Muscle layer of colon (tissue), 2 donors: ENCODE results near the gene AK8.

Experiments used
- H3K27ac ChIP-seq: one replicate; pipeline ENCODE4 v1.7.0; 2013; ENCODE audit warnings: low read depth, mild to moderate bottlenecking, low read length, moderate library complexity
- H3K27me3 ChIP-seq, 2 donors: one replicate each; pipeline ENCODE4 v1.7.0; 2013; ENCODE audit warnings: low read length in 2 of 2, mild to moderate bottlenecking in 2 of 2; ENCODE audit not compliant: insufficient read depth in 2 of 2, control insufficient read depth in 1 of 2
- H3K36me3 ChIP-seq: one replicate; pipeline ENCODE4 v1.7.0; 2013; ENCODE audit warnings: mild to moderate bottlenecking, low read length; ENCODE audit not compliant: insufficient read depth
- H3K4me1 ChIP-seq: one replicate; pipeline ENCODE4 v1.7.0; 2013; ENCODE audit warnings: mild to moderate bottlenecking, low read length; ENCODE audit not compliant: insufficient read depth
- H3K4me3 ChIP-seq, 2 donors: one replicate each; pipeline ENCODE4 v1.7.0; 2013; ENCODE audit warnings: low read length in 2 of 2, low read depth in 1 of 2, mild to moderate bottlenecking in 1 of 2, moderate library complexity in 1 of 2
- H3K9ac ChIP-seq: one replicate; pipeline ENCODE4 v1.7.0; 2013; ENCODE audit warnings: low read length
- H3K9me3 ChIP-seq: one replicate; pipeline ENCODE4 v1.7.0; 2013; ENCODE audit warnings: mild to moderate bottlenecking, low read length
- donor health status: abdominal sarcoma.
- donor health status: Adenocarcinoma of cecum.

AK8 gene

DNA sequence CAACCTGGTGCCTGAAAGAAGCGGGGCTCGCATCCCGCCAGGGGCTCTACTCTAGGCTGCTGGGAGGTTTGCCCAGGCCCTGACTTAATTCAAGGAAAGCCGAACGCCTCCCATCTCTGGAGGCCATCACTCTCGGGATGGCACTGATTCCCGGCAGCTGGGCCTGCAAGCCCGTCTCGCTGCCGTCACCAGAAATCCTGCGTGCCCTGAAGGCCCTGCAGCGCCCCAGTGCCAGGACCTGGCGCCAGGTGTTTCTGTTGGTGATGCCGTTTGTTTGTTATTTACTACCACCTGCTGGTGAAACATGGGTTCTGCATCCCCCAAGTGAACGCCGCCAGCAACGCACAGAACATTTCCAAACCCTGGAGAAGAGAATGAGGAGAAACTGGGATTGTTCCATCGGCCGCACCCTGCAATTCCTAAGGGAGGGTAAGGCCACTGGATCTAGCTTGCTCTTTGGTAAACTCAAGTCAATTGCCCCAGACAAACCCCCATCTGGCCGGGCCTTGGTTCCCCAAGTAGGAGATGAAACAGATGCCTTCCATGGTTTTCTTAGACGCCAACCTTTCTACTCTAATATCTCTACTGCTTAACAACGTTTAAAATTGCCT lies 77.9 kb downstream of the AK8 start:
- H3K9ac ChIP-seq, result peak overlapping the region; percentile 39
- H3K27me3 ChIP-seq, result peaks cover 0 to 6% of the 10 kb centered on the region in 2 donors
- no peaks in the 10 kb centered on the region for H3K36me3 ChIP-seq
- peaks cover 11% of the 10 kb centered on the region for H3K4me1 ChIP-seq
- no peaks in the 10 kb centered on the region for H3K9me3 ChIP-seq
- peak overlapping the region in 1 of 2 donors; percentile 35 for H3K4me3 ChIP-seq
- H3K27ac ChIP-seq, result no peak overlapping the region

DNA sequence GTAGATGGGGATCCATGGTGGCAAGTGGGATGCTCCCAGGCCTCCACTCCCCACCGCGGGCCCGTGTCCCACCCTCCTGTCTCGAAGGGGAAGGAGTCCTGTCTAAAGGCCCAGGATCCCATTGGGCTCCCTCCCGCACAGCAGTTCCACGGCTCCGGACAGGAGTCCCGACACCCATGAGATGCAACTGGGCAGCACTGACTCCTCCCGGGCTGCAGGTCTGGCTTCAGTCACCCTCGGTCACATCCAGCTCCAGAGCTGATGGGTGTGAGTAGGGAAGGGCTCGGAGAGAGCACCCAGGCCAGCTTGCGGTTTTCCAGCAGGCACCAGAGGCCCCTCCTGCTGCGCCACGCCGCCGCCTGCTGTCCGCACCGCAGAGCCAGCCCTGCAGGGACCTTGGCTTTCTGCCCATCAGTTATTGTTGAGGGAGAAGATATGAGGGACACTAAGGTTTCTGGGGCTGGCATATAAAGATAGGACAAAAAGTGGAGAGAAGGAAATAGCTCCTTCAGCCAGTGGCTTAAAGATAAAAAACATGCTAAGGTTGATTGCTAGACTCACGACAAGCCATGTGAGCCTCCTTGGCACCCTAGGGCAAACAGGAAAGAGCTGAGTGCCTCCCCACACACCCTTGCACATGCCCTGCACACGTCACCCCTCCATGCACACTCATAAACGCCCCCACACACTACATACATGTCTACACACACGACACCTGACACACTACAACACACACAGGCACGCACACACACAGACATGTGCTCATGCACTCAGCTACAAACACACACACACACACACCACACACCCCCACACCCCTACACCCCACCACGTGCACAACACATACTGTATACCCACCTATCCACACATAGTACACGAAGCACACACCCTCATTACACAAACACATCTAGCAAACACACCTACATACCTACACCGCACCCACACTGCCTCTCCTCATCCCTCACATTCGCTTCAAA lies 79.0 kb downstream of the AK8 start:
- H3K9ac ChIP-seq, result peak overlapping the region; percentile 27
- H3K4me1 ChIP-seq, result peaks cover 11% of the 10 kb centered on the region
- no peak overlapping the region for H3K27ac ChIP-seq
- H3K4me3 ChIP-seq, result no peak overlapping the region
- no peaks in the 10 kb centered on the region for H3K9me3 ChIP-seq
- H3K36me3 ChIP-seq, result no peaks in the 10 kb centered on the region
- peaks cover 0 to 6% of the 10 kb centered on the region in 2 donors for H3K27me3 ChIP-seq

DNA sequence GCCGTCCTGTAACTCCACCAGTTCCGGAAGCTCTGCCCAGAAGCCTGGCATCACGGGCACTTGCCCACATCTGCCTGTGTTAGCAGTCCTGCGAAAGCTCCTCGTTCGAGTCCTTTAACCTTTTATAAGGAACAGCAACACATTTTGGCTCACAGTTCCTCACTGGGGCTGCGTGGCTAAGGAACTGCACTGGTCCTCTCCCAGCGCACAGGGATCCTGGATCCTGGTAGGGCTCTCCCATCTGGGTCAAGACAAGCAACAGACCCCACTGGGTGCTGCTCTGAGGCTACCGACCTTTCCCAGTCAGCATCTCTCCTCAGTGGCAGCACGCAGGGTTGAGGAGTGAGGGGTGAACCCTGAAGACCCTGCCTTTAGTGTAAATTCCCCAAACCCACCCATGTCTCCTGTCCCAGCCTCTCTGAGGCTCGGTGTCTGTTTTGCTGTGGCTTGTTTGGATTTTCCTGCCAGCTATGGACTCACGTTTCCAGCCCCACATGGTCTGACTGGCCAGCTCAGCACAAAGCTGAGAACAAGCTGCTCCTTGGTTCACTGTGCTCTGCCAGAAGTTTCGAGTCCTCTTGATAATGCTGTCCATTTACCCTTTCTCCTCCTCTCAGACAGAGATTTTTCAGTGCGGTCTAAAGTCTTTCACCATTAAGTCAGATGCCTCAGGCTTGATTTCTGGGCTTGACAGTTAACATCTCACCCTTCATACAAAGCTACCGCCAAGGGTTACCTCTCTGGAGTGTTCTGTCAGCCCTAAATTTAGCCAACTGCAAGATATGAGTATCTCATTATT lies 80.0 kb downstream of the AK8 start:
- Histone ChIP-seq H3K27me3 (peaks cover 0 to 6% of the 10 kb centered on the region in 2 donors), H3K9ac (no peak overlapping the region), H3K4me1 (peaks cover 11% of the 10 kb centered on the region), H3K4me3 (no peak overlapping the region), H3K36me3 (no peaks in the 10 kb centered on the region), H3K9me3 (no peaks in the 10 kb centered on the region), H3K27ac (no peak overlapping the region)

DNA sequence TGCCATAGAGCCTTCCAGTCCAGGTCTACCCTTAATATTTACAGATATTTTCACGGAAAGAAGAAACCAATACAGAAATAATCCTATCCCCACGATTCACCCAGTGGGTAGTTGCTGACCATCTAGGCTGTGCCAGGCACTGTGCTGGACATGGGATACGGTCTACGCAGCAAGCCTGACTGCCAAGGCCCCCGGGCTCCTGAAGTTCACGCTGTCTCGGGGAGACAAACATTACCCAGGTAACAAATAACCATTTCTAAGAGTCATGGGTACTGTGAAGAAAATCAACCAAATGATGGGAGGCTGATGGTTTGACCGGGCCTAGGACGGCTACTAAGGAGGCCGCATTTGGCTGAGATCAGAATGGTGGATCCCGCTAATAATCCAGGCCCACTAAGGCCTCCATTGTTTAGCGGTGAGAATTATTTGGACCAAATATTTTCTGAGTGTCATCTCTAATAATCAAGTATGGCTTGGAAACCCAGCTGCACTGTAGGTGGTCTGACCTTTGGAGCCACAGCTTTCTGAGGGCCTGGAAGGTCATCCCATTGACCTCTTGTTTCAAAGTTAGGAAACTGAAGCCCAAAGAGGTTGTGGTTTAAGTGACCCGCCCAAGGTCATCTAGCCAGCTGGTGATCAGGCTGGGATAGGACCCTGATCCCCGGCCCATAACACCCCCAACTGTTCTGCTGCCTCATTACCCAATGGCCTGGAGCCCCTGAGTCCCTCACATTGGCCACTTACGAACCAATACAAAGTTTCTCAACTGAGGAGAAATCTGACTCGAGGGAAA lies 82.4 kb downstream of the AK8 start:
- H3K27ac ChIP-seq, result no peak overlapping the region
- no peaks in the 10 kb centered on the region for H3K9me3 ChIP-seq
- H3K4me1 ChIP-seq, result peaks cover 11% of the 10 kb centered on the region
- H3K9ac ChIP-seq, result no peak overlapping the region
- H3K4me3 ChIP-seq, result no peak overlapping the region
- no peaks in the 10 kb centered on the region for H3K27me3 ChIP-seq
- no peaks in the 10 kb centered on the region for H3K36me3 ChIP-seq

DNA sequence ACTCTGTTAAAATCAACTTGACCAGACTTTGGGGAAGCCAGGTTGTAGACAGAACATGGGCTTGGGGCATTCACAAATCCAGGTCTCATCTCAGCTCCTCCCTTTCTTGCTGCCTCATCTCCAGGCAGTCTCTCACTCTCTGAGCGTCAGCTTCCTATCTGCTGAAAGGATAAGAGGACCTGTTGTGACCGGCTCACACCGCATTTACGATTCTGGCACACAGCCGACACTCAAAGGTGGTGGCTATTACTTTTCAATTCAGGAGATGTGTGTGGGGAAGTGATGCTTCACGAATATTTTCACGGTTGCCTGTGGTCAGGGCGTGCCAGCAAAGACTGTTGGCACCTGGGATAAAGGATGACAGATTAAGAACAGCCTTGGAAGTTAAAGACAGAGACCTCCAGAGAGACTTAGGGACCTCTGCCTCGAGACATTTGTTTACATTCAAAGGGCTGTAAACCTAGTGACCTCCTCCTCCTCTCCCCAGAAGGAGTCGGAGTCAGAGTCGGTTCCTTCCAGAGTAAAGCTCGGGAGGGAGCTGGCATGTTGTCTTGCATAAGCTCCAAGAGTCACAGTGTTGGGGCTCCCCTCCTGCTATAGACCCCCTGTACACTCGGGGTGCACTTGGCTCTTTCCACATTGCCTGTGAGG lies 83.2 kb downstream of the AK8 start:
- no peak overlapping the region for H3K27ac ChIP-seq
- peaks cover 4% of the 10 kb centered on the region for H3K4me1 ChIP-seq
- H3K9ac ChIP-seq, result no peak overlapping the region
- no peaks in the 10 kb centered on the region for H3K27me3 ChIP-seq
- H3K4me3 ChIP-seq, result no peak overlapping the region
- H3K36me3 ChIP-seq, result no peaks in the 10 kb centered on the region
- no peaks in the 10 kb centered on the region for H3K9me3 ChIP-seq

DNA sequence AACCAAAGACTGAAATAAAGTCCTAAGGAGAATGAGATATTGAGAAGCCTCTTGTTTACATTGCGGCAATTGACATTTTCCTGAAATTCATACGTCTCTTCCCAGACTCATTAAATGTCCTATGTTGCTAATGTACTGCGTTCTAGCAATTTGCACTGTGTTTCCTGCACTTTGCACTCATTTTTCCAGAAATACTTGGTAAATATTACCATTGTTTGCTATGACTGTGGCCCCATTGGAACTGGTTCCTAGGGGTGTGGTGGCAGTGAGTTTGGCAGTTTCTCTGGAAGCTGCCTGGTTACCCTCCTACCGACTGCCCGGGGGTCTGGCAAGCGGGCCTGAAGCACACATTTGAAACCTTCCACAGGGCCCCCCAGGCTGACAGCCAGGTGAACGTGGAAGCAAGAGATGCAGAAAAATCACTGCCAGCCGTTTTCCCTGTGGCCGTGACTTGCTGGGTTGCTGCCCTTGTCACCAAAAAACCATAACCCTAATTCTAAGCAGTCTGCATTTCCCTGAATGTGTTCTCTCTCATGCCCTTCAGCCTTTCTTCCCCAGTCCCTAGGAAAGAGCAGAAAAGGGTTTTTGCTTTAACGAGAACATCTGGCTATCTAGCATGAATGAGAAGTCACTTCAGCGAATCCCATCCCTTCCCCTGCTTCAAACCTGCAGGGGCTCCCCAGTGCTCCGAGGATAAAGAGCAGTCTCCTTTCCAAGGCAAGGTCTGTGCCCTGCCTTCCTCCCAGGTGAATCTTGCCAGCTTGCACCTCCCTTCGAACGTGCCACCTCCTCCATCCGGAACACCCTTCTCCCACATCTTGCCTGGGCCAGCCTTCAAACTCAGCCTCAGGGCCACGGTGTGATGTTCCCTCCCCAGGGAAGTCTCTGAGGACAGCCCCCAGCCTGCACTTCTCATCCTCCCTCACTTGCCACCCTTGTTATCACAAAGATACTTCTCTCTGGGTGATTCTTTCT lies 84.2 kb downstream of the AK8 start:
- H3K9ac ChIP-seq, result no peak overlapping the region
- H3K36me3 ChIP-seq, result no peaks in the 10 kb centered on the region
- no peak overlapping the region for H3K4me3 ChIP-seq
- H3K27ac ChIP-seq, result no peak overlapping the region
- no peaks in the 10 kb centered on the region for H3K9me3 ChIP-seq
- H3K4me1 ChIP-seq, result no peaks in the 10 kb centered on the region
- no peaks in the 10 kb centered on the region for H3K27me3 ChIP-seq

DNA sequence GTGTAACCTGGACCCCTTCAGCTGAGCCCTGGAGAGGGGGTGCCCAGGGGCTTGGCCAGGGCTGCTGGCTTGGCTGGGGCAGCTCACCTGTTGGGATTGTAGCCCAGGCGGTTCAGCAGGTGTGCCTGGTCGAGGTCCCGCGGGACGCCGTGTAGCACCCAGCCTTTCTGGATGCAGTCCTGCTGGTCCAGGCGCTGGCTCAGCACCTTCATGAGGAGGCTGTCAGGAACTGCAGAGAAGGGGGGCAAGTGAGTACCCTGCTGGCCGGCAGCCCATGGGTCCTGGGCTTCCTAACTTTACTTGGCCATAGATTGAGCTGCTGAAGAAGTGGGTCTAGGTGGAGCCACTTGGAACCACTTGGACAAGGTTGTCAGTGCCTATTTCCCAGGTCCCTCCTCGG lies 85.5 kb downstream of the AK8 start:
- Histone ChIP-seq H3K27ac (no peak overlapping the region), H3K4me3 (no peak overlapping the region), H3K36me3 (no peaks in the 10 kb centered on the region), H3K9ac (no peak overlapping the region), H3K9me3 (no peaks in the 10 kb centered on the region), H3K4me1 (no peaks in the 10 kb centered on the region), H3K27me3 (no peaks in the 10 kb centered on the region)

DNA sequence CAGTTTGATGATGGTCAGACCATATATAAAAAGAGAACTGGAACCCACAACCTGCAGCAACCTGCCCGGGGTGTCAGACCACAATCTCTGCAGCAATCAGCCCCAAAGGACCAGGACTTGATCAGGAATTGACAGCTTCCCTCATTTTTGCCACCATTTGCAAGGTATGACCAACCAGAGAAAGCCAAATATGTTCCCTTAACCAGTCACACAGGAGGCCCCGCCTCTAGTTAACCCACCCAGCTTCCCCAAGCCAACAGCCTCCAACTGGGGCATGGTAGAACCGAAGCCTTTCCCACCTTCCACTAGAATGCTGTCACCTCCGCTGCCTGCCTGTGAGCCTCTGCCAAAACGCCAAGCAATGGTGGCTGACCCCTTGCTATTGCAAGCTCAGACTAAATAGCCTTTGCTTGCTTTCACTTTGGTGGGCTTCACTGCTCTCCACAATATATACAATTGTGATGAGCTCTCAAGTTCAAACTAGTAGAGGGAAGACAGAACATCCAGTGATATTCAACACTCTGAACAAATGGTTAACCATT lies 86.3 kb downstream of the AK8 start:
- Histone ChIP-seq H3K27ac (no peak overlapping the region), H3K4me1 (no peaks in the 10 kb centered on the region), H3K4me3 (no peak overlapping the region), H3K9me3 (no peaks in the 10 kb centered on the region), H3K36me3 (no peaks in the 10 kb centered on the region), H3K9ac (no peak overlapping the region), H3K27me3 (no peaks in the 10 kb centered on the region)

DNA sequence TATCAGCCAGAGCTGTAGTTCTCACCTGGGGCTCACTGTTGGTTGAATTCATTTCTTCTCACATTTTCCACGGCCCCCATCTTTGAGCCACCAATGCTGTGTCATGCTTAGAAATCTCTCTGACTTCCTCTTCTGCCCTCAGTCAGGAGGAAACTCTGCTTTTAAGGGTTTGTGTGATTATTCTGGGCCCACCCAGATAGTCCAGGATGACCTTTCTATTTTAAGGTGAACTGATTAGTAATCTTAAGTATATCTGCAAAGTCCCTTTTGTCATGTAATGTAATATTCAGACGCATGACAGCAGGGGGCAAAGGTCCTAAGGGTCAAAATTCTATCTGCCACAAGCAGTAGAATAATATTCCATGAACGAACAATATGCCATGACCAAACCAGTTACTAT lies 88.4 kb downstream of the AK8 start:
- no peaks in the 10 kb centered on the region for H3K27me3 ChIP-seq
- no peak overlapping the region for H3K27ac ChIP-seq
- no peak overlapping the region for H3K9ac ChIP-seq
- no peaks in the 10 kb centered on the region for H3K9me3 ChIP-seq
- H3K4me3 ChIP-seq, result no peak overlapping the region
- H3K36me3 ChIP-seq, result no peaks in the 10 kb centered on the region
- H3K4me1 ChIP-seq, result no peaks in the 10 kb centered on the region
